Medulla oblongata (tissue), 1 donor: ENCODE results near the gene NR3C1.
"Not testable (repeated sequence)": the region's sequence is repeated elsewhere in the genome, so short reads cannot be mapped to it uniquely, and the experiment has no call there.

Source experiments
- DNase-seq: peaks from one replicate; pipeline ENCODE4 v3.0.0-alpha.2; 2015; ENCODE audit errors: extremely low spot score

Gene NR3C1

DNA sequence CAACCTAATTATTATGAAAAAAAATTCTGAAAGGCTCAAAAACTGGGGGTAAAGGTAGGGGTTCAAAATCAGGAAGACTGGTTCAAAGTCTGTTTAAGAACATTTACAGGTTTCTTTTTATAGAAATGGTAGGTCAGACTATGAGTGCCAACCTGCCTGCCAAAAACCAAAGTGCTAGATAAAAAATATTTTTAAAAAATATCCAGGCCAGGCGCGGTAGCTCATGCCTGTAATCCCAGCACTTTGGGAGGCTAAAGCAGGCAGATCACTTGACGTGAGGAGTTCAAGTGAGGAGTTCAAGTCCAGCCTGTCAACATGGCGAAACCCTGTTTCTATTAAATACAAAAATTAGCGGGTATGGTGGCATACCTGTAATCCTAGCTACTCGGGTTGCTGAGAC is 67.0 kb downstream of the NR3C1 start:
- DNase-seq, result no peak

DNA sequence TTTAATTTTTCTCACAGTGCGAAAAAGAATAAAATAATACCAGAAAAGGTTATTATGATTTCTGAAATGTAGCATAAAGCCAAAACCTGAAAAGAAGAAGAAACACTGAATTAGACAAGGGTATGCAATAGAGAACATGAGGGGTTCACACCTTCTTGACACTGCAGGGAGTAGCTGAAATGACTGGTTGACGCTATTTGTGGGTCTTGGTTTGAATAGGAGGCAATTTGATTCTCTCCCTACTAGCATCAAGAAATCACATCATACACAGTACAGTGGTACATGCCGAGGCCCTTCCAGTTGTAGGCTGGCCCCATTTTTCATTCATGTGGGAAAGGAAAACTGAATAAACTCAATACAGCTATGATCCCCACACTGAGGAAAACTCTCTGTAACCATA is 68.6 kb downstream of the NR3C1 start:
- no peak for DNase-seq

DNA sequence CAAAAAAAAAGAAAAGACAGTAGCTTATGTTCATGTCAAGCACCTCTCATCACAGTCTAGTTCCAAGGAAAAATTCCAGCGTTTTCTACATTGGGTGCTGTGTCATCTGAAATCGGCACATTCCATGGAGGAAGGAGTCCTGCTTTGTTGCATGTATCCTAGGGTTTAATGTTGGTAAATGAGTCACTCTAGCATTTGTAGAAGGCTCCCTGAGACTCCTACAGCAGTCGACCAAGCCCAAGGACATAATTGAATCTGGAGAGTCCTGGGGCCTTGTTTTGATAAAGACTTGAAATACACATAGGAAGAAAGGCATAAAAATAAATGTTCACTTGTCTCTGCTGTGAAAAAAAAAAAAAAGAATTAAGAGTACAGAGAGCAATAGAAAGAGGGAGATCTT is 69.1 kb downstream of the NR3C1 start:
- not testable (repeated sequence) for DNase-seq

DNA sequence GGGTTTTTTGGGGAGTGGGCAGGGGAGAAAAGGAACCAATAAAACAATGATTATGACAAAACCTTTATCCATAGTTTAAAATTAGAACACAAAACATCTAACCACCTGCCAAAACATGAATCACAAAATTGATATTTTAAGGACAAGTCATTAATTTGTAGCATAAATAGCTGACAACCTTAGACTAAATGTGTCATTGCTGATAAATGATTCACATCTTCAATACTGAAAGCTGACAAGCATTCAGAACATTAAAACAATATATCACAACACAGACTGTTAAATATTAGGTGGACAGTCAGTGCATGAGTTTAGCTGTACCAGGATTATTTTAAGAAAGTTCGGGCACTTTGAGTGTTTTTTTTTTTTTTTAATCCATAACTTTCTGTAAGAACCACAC is 71.5 kb downstream of the NR3C1 start:
- no peak for DNase-seq

DNA sequence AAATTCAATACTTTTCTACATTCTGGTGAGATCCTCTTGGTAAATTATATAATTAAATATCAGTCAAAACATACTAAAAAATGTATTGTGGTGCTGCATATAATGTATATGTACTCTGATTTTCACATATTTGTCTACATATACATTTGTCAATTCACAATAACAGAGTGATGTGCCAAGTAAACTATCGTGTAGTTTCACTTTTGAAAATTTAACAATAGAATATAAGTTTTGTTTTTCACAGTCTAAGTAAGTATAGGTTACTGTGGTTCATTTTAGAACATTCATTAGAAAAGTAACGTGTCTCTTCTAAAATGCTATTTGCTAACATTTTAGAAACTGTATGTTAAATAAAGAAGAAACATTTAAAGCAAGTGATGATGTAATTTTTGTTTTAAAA is 73.6 kb downstream of the NR3C1 start:
- no peak for DNase-seq

DNA sequence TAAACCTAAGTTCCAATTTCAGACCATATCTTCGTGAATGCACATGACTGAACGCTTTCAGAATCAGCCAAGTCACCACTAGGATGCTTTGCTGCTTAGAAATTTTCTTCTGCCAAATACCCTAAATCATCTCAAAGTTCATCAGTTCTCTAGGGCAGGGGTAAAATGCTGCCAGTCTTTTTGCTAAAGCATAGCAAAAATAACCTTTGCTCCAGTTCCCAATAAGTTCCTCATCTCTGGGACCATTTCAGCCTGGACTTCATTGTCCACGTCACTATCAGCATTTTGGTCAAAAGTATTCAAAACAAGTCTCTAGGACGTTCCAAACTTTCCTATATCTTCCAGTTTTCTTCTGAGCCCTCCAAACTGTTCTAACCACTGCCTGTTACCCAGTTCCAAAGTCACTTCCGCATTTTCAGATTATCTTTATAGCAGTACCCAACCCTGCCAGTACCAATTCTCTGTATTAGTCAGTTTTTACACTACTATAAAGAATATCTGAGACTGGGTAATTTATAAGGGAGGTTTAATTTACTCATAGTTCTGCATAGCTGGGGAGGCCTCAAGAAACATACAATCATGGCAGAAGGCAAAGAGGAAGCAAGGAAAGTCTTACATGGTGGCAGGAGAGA is 74.8 kb downstream of the NR3C1 start:
- no peak for DNase-seq

DNA sequence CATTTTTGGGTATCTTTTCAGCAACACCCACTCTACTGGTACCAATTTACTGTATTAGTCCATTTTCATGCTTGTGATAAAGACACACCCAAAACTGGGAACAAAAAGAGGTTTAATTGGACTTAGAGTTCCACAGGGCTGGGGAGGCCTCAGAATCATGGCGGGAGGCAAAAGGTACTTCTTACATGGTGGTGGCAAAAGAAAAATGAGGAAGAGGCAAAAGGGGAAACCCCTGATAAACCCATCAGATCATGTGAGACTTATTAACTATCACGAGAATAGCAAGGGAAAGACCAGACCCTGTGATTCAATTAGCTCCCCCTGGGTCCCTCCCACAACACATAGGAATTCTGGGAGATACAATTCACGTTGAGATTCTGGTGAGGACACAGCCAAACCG is 78.4 kb downstream of the NR3C1 start:
- DNase-seq, result not testable (repeated sequence)

DNA sequence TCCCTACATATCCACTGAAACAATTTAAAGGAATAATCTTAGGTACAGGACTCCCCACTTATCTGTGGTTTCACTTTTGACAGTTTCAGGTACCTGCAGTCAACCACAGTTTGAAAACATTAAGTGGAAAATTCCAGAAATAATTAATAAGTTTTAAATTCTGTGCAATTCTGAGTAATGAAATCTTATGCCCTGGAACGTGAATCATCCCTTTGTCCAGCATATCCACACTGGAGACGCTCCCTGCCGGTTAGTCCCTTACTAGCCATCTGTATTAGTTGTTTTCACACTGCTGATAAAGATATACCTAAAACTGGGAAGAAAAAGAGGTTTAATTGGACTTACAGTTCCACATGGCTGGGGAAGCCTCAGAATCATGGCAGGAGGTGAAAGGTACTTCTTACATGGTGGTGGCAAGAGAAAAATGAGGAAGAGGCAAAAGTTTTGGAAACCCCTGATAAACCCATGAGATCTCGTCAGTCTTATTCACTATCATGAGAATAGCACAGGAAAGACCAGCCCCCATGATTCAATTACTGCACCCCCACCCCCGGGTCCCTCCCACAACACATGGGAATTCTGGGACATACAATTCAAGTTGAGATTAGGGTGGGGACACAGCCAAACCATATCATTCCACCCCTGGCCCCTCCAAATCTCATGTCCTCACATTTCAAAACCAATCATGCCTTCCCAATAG is 80.4 kb downstream of the NR3C1 start:
- DNase-seq, result not testable (repeated sequence)

DNA sequence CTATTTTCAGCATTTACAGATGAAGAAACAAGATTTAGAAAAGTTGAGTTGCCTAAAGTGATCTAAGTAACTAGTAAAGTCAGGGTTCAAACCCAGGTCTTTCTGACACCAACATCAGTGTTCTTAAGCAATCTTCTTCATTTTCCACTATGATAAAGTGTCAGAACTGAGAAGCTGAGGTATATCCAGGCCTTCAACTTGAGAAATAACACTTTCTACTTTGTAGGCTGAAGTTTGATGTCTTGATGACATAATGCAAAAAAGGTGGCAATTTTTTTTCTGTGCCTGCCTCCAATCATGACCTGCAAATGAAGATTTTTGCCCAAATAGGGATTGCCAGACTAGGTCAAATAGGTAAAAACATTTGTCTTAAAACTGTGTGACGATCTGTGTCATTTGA is 81.3 kb downstream of the NR3C1 start:
- DNase-seq, result no peak

DNA sequence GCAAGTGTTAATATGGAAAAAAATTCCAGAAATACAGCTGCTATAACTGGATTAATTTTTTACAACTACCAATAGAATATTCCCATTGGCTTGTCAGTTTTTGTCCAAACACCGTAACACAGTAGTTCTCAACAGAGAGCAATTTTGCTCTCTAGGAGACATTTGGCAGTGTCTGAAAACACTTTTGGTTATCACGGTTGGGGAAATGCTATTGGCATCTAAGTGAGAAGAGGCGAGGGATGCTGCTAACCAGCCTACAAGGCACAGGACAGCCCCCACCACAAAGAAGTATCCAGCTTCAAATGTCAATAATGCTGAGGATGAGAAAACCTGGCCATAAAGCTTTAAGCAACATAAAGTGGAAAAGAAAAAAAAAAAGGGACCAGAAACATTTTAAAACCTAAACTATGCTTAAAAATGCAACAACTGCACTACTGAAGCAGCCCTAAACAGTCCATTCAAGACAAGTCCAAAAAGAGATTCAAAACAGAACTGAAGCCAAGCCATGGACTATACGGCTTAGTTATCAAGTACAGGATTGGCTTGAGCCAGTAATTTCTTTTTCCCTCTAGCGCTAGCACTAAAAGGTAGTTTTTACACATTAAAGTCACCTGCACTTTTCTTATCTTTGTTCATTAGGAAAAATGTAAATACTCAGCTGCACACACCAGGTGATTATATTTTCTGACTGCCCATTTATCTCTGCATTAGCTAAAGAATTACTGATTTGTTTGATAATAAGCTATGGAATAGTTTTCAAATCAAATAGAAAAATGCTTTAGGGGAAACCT is 83.9 kb downstream of the NR3C1 start:
- no peak for DNase-seq

DNA sequence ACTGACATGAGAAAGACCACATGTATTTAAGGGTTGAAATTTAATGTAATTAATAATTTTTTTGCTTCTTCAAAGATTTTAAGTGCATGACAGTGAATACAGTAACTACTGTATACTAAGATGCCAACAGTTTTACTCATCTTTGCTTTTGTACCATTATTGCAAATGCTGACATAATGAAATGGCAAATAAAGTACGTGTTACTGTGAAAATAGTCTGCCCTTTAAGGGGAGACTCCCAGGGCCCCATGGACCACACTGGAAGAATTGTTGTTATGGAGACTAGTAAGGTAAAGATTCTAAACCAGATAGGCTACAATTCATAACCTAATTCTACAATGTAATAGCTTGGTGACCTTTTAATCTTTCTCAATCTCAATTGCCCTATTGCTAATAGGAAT is 84.7 kb downstream of the NR3C1 start:
- DNase-seq, result no peak

DNA sequence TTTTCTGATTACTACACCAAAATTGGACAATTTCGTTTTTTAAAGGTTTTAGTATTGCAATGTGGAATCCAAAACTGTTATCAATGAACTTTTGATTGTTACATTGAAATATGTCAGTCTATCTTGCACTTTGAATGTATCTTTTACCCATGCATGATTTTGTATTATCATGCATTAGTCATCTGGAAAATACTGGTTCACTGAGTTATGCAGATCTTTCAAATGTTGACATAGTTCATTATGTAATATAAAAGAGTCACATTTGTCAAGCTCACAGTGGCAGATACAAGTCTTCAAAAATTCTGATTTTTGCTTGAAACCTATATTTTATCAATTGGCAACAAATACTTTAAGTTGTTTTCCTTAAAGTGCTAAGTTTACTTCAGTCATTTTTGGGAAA is 85.2 kb downstream of the NR3C1 start:
- DNase-seq, result no peak

DNA sequence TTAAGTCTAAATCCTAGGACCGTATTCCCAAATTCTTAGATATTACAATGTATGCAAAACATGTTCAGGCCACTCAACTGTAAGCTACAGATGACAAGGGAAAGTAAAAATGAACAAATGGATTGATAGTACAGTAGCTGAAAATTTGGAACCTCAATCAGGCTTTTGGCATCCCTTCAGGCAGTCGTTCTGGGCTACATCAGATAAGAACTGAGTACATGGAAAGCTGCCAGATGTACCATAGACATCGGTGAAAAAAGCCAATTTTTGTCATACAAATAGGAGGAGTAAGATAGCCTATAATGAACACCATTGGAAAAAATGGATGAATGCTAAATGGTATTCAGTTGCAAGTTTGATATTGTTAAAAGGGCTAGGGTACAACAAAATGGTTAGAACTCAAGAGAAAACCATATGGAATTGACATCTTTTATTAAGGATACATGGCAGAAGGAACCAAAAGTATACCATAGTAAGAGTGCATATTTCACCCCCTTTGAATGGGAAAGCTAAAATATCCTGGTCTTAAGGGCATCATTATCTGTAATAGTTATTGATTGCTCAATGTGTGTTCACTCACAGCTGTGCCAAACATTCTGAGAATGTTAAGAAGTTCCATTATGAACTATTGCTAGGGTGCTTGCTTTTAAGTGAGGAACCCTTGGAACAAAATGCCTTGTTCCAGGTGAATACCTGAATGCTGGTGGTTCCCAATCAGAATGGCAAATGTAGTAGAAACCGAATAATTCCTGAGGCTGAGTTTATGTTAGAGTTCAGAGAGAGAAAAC is 86.4 kb downstream of the NR3C1 start:
- DNase-seq, result no peak

DNA sequence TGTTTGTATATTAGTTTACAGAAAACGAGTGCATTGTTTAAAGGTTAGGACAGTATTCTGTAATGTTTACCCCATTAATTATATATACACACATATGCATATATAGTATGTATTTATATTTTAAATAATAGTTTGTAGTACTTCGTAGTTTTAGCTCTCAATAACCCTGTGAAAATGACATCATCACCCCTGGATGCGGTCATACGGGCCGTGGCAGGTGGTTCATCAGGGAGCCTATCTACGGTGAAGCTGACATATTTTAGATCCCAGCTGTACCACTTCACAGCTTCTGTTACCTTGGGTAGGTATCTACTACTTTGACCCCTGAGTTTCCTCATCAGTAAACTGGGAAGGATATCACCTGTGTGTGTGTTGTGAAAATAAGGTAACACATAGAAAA is 87.1 kb downstream of the NR3C1 start:
- DNase-seq, result no peak

DNA sequence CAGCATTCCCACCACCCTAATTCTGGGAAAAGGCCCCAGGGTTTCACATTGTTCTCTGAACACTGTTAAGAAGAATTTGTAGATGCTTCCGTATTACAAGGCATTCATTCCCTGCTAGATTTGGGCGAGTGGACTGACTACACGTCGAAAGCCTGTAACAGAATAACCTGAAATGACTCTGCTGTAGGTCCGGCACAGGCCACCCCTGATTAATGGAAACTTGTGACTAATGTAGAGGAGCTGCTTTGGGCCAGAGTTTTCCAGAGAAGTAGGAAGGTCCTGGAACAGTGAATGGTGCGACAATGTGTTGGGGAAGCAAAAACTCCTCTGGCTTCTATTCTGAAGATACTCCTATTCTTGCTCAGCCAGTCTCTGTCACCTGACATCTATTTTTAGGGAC is 87.6 kb downstream of the NR3C1 start:
- no peak for DNase-seq

DNA sequence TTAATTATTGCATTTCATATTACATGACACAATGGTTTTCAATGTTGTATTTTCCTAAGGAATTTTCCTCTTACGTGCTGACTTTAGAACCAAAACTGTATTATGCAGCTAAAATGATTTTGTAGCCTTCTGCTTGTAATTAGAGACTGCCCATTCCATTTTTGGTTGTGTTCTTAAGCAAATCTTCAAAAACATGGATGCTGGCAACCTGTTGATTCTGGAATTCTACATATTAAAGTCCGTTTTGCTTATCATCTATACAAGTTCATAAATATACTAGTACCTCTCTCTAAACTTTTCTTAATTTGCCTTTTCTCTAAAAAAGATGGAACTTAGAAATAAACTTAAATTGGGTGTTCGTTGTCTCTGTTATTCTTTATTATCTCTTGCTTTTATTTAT is 88.3 kb downstream of the NR3C1 start:
- DNase-seq, result no peak

DNA sequence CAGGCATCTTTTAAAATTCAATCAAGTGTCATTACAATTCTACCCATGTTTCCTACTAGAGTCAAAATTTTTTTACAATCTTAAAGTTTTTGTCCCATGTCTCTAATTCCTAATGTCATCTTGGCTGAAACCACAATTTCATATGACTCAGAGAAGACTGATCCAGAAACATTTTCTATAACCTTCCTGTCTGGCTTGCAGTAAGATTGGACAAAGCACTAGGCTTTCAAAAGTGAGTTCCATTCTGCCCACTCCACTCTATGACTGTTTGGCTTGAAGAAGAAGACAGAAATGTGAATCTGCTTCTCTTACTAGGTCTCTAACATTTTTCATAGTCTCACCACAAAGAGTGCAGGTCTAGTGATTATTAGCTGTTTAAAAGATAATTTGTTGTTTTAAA is 88.8 kb downstream of the NR3C1 start:
- DNase-seq, result no peak

DNA sequence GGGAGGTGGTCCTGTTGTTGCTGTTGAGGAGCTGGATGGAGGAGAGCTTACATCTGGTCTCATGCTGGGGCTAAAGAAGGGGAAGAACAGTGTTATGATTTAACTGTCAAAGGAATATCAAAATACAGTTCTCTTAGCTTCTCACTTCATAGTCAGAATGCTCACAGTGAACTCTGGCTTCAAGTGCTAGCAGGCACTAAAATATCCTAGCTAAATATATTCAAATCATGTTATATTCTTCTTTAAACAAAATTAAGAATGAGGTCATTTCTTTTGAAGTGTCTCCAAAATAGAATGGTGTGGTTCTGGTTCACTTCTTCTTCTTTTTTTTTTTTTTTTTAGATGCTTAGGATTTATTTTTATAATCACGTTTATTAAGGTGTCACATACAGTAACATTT is 89.4 kb downstream of the NR3C1 start:
- no peak for DNase-seq

DNA sequence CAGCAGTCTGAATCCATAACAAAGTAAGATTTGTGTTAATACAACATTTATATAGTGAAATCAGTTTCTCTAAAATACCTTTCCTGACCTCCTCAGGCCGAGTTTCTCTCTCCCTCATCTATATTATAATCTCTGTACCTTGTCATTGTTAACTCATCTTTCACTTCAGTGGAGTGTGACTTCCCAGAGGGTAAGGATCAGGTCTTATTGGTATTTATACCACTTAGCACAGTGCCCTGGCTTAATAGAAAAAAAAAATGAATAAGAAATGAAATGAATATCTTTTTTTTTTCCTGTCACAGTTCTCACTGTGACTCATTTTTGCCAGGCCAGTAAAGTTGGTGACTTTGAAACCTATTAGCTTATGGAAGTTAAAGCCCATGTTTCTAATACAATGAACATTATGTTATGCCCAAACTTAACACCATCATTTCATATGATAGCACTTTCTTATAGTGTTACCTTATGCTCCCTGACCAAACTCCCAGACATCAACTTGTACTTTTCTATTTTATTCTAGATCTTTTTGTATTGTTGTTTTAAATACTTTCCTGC is 90.1 kb downstream of the NR3C1 start:
- no peak for DNase-seq

DNA sequence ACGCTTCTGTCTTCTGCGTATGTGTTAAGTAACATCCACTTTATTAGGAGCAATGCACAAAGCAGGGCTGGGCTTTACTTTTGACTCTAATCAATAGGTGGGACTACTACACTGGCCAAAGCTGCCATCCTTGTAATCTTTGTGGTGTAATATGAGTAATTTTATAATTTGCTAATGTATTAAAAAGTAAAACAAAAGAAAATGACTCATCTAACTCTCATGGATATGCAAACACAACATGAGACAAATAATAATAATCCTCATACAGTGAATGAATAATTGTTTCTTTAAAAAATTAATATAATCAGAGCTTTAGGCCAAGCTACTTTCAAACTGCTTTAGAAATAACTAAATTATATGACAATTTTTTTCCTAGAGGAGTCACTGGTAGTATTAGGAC is 90.7 kb downstream of the NR3C1 start:
- DNase-seq, result no peak

DNA sequence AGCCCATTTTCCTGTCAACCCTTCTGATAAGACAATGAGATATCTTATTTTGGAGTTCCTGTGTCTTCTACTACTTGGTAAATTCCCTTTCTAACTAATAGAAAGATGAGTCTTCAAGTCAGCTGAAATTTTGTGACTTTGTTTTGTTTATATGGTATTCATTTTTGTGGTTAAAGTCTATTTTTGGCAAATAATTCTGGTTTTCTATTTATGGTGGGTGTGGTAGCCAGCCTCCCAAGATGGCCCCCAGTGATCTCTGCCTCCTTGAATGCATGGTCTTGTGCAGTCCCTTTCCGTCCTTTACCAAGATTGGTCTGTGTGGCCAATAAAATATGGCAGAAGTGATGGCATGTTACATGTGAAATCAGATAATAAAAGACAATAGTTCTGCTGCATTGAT is 91.5 kb downstream of the NR3C1 start:
- DNase-seq, result no peak

DNA sequence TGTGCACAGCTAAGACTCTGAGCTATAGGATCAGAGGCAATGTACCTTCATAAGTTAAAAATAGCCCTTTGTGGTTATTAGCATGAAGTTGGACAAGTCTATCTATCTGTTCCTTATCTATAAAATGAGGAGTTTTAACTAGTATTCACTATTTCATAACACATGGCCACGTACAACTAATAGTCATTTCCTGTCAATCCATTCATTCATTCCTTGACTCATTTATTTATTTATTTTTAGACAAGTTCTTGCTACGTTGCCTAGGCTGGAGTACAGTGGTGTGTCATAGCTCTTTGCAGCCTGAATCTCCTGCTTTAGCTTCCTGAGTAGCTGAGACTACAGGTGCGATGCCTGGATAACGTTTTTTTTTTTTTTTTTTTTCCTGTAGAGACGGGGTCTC is 92.1 kb downstream of the NR3C1 start:
- no peak for DNase-seq
